Calu3 (cell line): ENCODE results near the gene PAPLN. TPM values are rescaled to one million over a fixed set of nuclear protein-coding genes. Genes with fewer than 3 reads are reported as not detected.

Source experiments
- BruUV-seq: library from RNA; stranded (reverse); fragments of 400-500 nt; replicated peaks from 2 replicates; lab custom pipeline; 2021; lab: Mats Ljungman, UMichigan
- CTCF ChIA-PET: fragments of 300-600 bp; sonication (Branson Sonifier 250); formaldehyde crosslinking; loops from one replicate; lab custom pipeline; 2022; ENCODE audit warnings: antibody characterized with exemption; lab: Charles Lee
- DNase-seq: peaks from one replicate; pipeline ENCODE4 v3.0.0; 2022
- H3K27ac Mint-ChIP-seq: one replicate; pipeline ENCODE4 v1.8.0; 2022; ENCODE audit warnings: mixed read lengths; ENCODE audit not compliant: unreplicated experiment
- H3K27me3 Mint-ChIP-seq: one replicate; pipeline ENCODE4 v1.8.0; 2022; ENCODE audit warnings: mixed read lengths; ENCODE audit not compliant: unreplicated experiment
- H3K36me3 Mint-ChIP-seq: one replicate; pipeline ENCODE4 v1.8.0; 2022; ENCODE audit warnings: mild to moderate bottlenecking, moderate library complexity, mixed read lengths; ENCODE audit not compliant: insufficient read depth, unreplicated experiment
- H3K4me1 Mint-ChIP-seq: one replicate; pipeline ENCODE4 v1.8.0; 2022; ENCODE audit warnings: mild to moderate bottlenecking, low read depth, mixed read lengths; ENCODE audit not compliant: unreplicated experiment
- H3K4me3 Mint-ChIP-seq: one replicate; pipeline ENCODE4 v1.8.0; 2022; ENCODE audit warnings: mild to moderate bottlenecking, low read depth, moderate library complexity, mixed read lengths; ENCODE audit not compliant: unreplicated experiment
- H3K9me3 Mint-ChIP-seq: one replicate; pipeline ENCODE4 v1.8.0; 2022; ENCODE audit warnings: low read depth, mixed read lengths; ENCODE audit not compliant: unreplicated experiment
- intact Hi-C: fragments of 100-400 bp; cut with micrococcal nuclease; formaldehyde crosslinking; loops from one replicate; pipeline ENCODE4 v1.10.0; 2022; ENCODE audit not compliant: unreplicated experiment
- total RNA-seq: library from RNA; stranded (reverse); gene quantifications from 2 replicates; pipeline ENCODE4 v1.2.3, GENCODE V29; 2022
- TF ChIP-seq, protein P1 (sequence below): fragments of 200-600 bp; IDR thresholded peaks from one replicate; pipeline ENCODE4 v1.8.0; 2022; ENCODE audit warnings: antibody characterized with exemption; ENCODE audit not compliant: unreplicated experiment

The PAPLN gene
- total RNA-seq, 1 experiment from 2014 or later = 0.17 TPM

DNA sequence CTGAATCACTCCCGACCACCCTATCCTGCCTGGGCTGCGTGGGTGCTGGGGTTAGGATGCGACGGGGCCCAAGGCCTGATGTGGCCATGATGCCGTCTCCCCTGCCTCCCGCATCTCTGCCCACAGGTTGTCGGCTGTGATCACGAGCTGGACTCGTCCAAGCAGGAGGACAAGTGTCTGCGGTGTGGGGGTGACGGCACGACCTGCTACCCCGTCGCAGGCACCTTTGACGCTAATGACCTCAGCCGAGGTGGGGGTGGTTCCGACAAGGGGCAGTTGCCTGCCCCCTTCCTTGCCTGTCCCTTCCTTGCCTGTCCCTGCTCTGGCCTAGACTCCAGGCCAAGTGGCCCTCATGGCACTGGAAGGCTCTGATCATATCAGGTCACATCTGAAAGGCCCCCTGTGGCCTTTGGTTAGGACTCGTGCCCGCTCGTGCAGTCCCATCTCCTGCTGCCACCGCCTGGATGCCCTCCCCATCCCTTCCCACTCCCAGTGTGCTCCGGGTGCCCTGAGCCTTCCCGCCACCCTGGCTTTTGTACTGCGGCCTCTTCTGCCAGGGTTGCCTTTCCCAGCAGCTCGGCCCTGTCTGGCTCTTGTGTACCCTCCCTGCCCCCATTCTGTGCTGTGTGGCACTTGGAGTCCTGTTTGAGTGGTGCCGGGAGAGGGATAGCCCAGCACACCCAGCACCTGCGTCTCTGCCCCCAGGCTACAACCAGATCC, 13.6 kb downstream of the PAPLN start:
- CTCF ChIA-PET = no interaction called here
- intact Hi-C loops = no loop called here
- TF ChIP-seq, protein P1, sequence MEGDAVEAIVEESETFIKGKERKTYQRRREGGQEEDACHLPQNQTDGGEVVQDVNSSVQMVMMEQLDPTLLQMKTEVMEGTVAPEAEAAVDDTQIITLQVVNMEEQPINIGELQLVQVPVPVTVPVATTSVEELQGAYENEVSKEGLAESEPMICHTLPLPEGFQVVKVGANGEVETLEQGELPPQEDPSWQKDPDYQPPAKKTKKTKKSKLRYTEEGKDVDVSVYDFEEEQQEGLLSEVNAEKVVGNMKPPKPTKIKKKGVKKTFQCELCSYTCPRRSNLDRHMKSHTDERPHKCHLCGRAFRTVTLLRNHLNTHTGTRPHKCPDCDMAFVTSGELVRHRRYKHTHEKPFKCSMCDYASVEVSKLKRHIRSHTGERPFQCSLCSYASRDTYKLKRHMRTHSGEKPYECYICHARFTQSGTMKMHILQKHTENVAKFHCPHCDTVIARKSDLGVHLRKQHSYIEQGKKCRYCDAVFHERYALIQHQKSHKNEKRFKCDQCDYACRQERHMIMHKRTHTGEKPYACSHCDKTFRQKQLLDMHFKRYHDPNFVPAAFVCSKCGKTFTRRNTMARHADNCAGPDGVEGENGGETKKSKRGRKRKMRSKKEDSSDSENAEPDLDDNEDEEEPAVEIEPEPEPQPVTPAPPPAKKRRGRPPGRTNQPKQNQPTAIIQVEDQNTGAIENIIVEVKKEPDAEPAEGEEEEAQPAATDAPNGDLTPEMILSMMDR = no peak
- H3K4me3 Mint-ChIP-seq = no peak overlapping the region
- no peaks in the 10 kb centered on the region for H3K4me1 Mint-ChIP-seq
- H3K27ac Mint-ChIP-seq = no peak overlapping the region
- no peaks in the 10 kb centered on the region for H3K9me3 Mint-ChIP-seq
- BruUV-seq = no TSS peak
- no peak for DNase-seq
- H3K27me3 Mint-ChIP-seq = no peaks in the 10 kb centered on the region
- H3K36me3 Mint-ChIP-seq = no peaks in the 10 kb centered on the region

DNA sequence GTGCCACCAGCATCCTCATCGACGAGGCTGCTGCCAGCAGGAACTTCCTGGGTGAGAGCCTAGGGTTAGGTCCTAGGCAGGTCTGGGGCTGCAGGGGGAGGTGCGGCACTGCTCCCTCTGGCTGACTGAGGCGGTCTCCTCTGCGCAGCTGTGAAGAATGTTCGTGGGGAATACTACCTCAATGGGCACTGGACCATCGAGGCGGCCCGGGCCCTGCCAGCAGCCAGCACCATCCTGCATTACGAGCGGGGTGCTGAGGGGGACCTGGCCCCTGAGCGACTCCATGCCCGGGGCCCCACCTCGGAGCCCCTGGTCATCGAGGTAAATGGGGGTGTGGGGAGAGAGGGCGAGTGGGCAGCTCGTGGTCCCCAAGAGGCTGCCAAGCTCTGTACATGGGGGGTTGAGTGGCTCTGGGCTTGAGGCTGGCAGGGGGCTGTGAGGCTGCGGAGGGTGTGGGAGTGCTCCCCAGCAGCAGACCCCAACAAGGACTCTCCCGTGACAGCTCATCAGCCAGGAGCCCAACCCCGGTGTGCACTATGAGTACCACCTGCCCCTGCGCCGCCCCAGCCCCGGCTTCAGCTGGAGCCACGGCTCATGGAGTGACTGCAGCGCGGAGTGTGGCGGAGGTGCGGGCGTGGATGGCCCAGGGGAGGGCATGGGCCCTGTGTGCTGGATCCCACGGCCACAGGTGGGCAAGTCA, 14.4 kb downstream of the PAPLN start:
- CTCF ChIA-PET = no interaction called here
- no TSS peak for BruUV-seq

DNA sequence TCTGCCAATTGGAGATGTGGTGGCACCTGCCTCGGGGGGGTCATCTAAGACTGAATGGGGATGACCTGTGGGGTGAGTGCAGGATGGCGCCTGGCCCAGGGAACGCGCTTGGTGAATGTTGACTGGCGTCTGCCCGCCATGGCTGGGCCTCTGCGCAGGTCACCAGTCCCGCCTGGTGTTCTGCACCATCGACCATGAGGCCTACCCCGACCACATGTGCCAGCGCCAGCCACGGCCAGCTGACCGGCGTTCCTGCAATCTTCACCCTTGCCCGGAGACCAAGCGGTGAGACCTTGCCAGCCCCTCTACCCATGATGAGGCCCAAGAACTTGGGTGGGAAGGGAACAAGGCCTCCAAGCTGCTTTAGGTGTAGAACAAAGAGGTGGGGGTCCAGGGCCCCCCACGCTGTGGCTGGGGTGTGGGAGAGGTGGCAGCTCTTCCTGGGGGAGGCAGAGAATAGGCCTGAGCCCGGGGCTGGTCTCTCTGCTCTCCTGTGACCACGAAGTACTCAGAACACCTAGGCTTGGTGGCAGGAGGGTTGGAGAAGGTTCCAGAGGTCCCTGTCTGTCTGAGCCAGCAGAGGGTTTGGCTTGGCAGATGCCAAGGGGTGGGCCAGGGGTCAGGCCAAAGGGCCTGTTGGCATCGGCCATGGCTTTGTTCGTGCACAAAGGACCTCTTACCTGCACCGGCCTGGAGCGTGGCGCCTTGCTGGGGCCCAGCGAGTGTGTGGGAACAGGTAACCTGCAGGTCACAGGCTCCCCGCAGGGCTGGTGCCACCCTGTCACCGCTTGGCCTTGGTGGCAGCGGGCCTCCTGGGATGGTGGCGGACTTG, 15.4 kb downstream of the PAPLN start:
- intact Hi-C loops = no loop called here
- Mint-ChIP-seq H3K36me3 (no peaks in the 10 kb centered on the region), H3K27me3 (no peaks in the 10 kb centered on the region), H3K4me3 (no peak overlapping the region), H3K27ac (no peak overlapping the region), H3K9me3 (no peaks in the 10 kb centered on the region), H3K4me1 (no peaks in the 10 kb centered on the region)
- DNase-seq = no peak
- TF ChIP-seq, protein P1 = no peak
- BruUV-seq = no TSS peak
- CTCF ChIA-PET = no interaction called here

More for the DNA sequence above, 14.4 kb downstream of the PAPLN start:
- Mint-ChIP-seq H3K27ac (no peak overlapping the region), H3K9me3 (no peaks in the 10 kb centered on the region), H3K4me1 (no peaks in the 10 kb centered on the region), H3K27me3 (no peaks in the 10 kb centered on the region), H3K4me3 (no peak overlapping the region), H3K36me3 (no peaks in the 10 kb centered on the region)
- no peak for DNase-seq
- TF ChIP-seq, protein P1 = no peak
- intact Hi-C loops = no loop called here

DNA sequence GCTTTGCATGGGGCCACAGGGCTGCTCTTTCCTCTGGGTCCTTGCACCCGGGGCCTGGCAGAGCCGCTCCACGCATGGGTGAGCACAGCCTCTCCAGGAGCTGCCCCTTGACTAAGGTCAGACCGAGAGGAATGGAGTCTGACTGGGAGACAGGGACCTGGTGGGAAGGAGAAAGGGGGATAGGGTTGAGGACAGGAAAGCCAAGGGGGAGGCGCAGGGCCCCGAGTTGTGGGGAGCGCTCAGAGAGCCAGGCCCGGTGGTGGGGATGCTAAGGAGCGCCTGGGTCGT, 16.0 kb downstream of the PAPLN start:
- no peak overlapping the region for H3K27ac Mint-ChIP-seq
- no peaks in the 10 kb centered on the region for H3K27me3 Mint-ChIP-seq
- H3K4me1 Mint-ChIP-seq = no peaks in the 10 kb centered on the region
- no peak for DNase-seq
- intact Hi-C loops = no loop called here
- TF ChIP-seq, protein P1 = no peak
- no TSS peak for BruUV-seq
- CTCF ChIA-PET = no interaction called here
- no peak overlapping the region for H3K4me3 Mint-ChIP-seq
- H3K36me3 Mint-ChIP-seq = no peaks in the 10 kb centered on the region
- no peaks in the 10 kb centered on the region for H3K9me3 Mint-ChIP-seq
